Lower leg skin (tissue), 3 donors: Measurements from ENCODE around the gene RASSF5.

Experiments
- CTCF ChIP-seq, 3 donors: fragments of 450-650 bp; IDR thresholded peaks; one replicate each; pipeline ENCODE4 v1.5.1; 2016; ENCODE audit warnings: antibody characterized with exemption in 3 of 3, mild to moderate bottlenecking in 3 of 3, moderate library complexity in 2 of 3
- POLR2A ChIP-seq, 2 donors: fragments of 450-650 bp; IDR thresholded peaks; one replicate each; pipeline ENCODE4 v1.6.1; 2016 to 2017; ENCODE audit warnings: antibody characterized with exemption in 2 of 2, mild to moderate bottlenecking in 1 of 2, moderate library complexity in 1 of 2

DNA sequence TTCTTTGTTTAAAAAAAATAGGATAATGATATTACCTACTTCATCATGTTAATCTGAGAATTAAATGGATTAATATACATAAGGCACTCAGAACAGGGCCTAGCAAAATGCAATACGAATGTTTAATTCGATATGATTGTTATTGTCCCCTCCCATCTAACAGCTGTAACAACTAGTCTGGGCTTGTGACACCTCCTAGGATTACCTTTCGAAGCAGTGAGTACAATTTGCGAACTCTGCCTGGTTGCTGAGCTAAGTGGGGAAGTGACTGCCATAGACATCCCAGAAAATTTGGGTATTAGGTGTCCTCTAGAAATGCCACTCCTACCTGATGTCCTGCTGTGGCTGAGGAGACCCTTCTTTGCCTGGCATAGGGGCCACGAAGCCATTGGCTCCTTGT is 3.0 kb downstream of the RASSF5 start:
- TF ChIP-seq CTCF (IDR thresholded peaks at IDR 0.05) (no peak), POLR2A (IDR thresholded peaks at IDR 0.05) (no peak)
